OCI-LY7 (cell line): ENCODE results near the gene LMX1B. TPM values are rescaled to one million over a fixed set of nuclear protein-coding genes. Genes with fewer than 3 reads are reported as not detected.
"Not testable (repeated sequence)": the region's sequence is repeated elsewhere in the genome, so short reads cannot be mapped to it uniquely, and the experiment has no call there.

Source experiments
- BruUV-seq: library from RNA; stranded (reverse); fragments of 400-500 nt; replicated peaks from 2 replicates; lab custom pipeline; 2021; lab: Mats Ljungman, UMichigan
- CTCF ChIA-PET: fragments of 300-600 bp; sonication (Branson Sonifier 250); formaldehyde crosslinking; loops from one replicate; lab custom pipeline; 2022; ENCODE audit warnings: antibody characterized with exemption; ENCODE audit not compliant: unreplicated experiment; lab: Charles Lee
- POLR2A ChIA-PET: fragments of 300-600 bp; sonication (Branson Sonifier 250); formaldehyde crosslinking; loops from one replicate; lab custom pipeline; 2022; ENCODE audit warnings: antibody characterized with exemption; lab: Charles Lee
- DNase-seq: peaks from one replicate; pipeline ENCODE4 v3.0.0-alpha.2; 2015; ENCODE audit warnings: low spot score
- H2AFZ ChIP-seq: fragments of 200-600 bp; sonication (generic), shearing (Covaris generic); 2 replicates; pipeline ENCODE4 v1.6.1; 2014; ENCODE audit warnings: mild to moderate bottlenecking, antibody characterized with exemption, low read length, moderate library complexity
- H3K27ac ChIP-seq: fragments of 200-600 bp; sonication (generic); 2 replicates; pipeline ENCODE4 v1.5.1; 2014; ENCODE audit warnings: mixed run types, low read depth, mild to moderate bottlenecking, moderate library complexity, low read length, inconsistent platforms; ENCODE audit not compliant: poor library complexity, severe bottlenecking
- H3K36me3 ChIP-seq: fragments of 200-600 bp; sonication (generic); 2 replicates; pipeline ENCODE4 v1.6.1; 2014; ENCODE audit warnings: mild to moderate bottlenecking, antibody characterized with exemption, low read length, moderate library complexity, mixed read lengths; ENCODE audit not compliant: insufficient read depth
- H3K4me1 ChIP-seq: fragments of 200-600 bp; sonication (generic); 2 replicates; pipeline ENCODE4 v1.5.1; 2014; ENCODE audit warnings: mild to moderate bottlenecking, low read length; ENCODE audit not compliant: insufficient read depth, poor library complexity, severe bottlenecking
- H3K4me2 ChIP-seq: fragments of 200-600 bp; sonication (generic); 2 replicates; pipeline ENCODE4 v1.6.1; 2014; ENCODE audit warnings: mild to moderate bottlenecking, low read length
- H3K4me3 ChIP-seq: fragments of 200-600 bp; sonication (generic); 2 replicates; pipeline ENCODE4 v1.5.1; 2014; ENCODE audit warnings: mild to moderate bottlenecking, low read depth, low read length; ENCODE audit not compliant: poor library complexity, severe bottlenecking
- H3K79me2 ChIP-seq: fragments of 200-600 bp; sonication (generic); 2 replicates; pipeline ENCODE4 v1.6.1; 2016; ENCODE audit warnings: low read depth, mild to moderate bottlenecking, low read length, moderate library complexity, mixed read lengths; ENCODE audit not compliant: insufficient read depth
- H3K9me2 ChIP-seq: fragments of 200-600 bp; sonication (generic); 2 replicates; pipeline ENCODE4 v1.6.1; 2016; ENCODE audit warnings: mild to moderate bottlenecking, low read length, mixed read lengths; ENCODE audit not compliant: insufficient read depth
- H3K9me3 ChIP-seq: fragments of 200-600 bp; sonication (generic); 2 replicates; pipeline ENCODE4 v1.6.1; 2014; ENCODE audit warnings: mild to moderate bottlenecking, mixed run types, low read length, mixed read lengths
- H4K20me1 ChIP-seq: fragments of 200-600 bp; sonication (generic); 2 replicates; pipeline ENCODE4 v1.6.1; 2014; ENCODE audit warnings: mild to moderate bottlenecking, antibody characterized with exemption, low read length, moderate library complexity, mixed read lengths; ENCODE audit not compliant: insufficient read depth
- EZH2phosphoT487 ChIP-seq: fragments of 200-600 bp; sonication (generic); IDR thresholded peaks from 2 replicates; pipeline ENCODE4 v1.6.1; 2018; ENCODE audit warnings: low read depth, borderline replicate concordance, mild to moderate bottlenecking, mixed run types, antibody characterized with exemption, low read length, moderate library complexity, mixed read lengths
- intact Hi-C: fragments of 100-400 bp; cut with micrococcal nuclease; formaldehyde crosslinking; loops from one replicate; pipeline ENCODE4 v1.10.0; 2022; ENCODE audit not compliant: unreplicated experiment
- total RNA-seq, 2 experiments: library from RNA; depleted of rRNA in 1 of 2; stranded (reverse); fragments of >200 nt in 1 of 2; shearing (Covaris generic) in 1 of 2; gene quantifications; 2 replicates each; pipeline ENCODE4 v1.2.3, GENCODE V29; 2014 to 2022
- TF ChIP-seq, protein P1 (sequence below): fragments of 200-600 bp; sonication (generic); conservative IDR thresholded peaks from 2 replicates; pipeline ENCODE4 v1.5.1; 2014; ENCODE audit warnings: mild to moderate bottlenecking, antibody characterized with exemption, low read length, moderate library complexity, mixed read lengths

LMX1B gene
- total RNA-seq, 2 experiments from 2014 or later, result not detected

- Histone ChIP-seq H3K4me2 (no peak overlapping the region), H3K36me3 (no peaks in the 10 kb centered on the region), H3K9me3 (no peaks in the 10 kb centered on the region), H3K27ac (no peak overlapping the region), H3K4me3 (no peak overlapping the region), H3K9me2 (no peaks in the 10 kb centered on the region), H3K4me1 (no peaks in the 10 kb centered on the region), H3K79me2 (no peaks in the 10 kb centered on the region), H4K20me1 (no peaks in the 10 kb centered on the region), H2AFZ (no peak overlapping the region)
- ChIA-PET CTCF (no interaction called here), POLR2A (no interaction called here)
- TF ChIP-seq EZH2phosphoT487, result no peak
- TF ChIP-seq, protein P1, sequence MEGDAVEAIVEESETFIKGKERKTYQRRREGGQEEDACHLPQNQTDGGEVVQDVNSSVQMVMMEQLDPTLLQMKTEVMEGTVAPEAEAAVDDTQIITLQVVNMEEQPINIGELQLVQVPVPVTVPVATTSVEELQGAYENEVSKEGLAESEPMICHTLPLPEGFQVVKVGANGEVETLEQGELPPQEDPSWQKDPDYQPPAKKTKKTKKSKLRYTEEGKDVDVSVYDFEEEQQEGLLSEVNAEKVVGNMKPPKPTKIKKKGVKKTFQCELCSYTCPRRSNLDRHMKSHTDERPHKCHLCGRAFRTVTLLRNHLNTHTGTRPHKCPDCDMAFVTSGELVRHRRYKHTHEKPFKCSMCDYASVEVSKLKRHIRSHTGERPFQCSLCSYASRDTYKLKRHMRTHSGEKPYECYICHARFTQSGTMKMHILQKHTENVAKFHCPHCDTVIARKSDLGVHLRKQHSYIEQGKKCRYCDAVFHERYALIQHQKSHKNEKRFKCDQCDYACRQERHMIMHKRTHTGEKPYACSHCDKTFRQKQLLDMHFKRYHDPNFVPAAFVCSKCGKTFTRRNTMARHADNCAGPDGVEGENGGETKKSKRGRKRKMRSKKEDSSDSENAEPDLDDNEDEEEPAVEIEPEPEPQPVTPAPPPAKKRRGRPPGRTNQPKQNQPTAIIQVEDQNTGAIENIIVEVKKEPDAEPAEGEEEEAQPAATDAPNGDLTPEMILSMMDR, result no peak
- DNase-seq, result no peak
- no TSS peak for BruUV-seq
- intact Hi-C loops, result no loop called here
These were observed 35.7 kb upstream of the LMX1B start for GRCh38 chr9:126578029-126578428.

DNA sequence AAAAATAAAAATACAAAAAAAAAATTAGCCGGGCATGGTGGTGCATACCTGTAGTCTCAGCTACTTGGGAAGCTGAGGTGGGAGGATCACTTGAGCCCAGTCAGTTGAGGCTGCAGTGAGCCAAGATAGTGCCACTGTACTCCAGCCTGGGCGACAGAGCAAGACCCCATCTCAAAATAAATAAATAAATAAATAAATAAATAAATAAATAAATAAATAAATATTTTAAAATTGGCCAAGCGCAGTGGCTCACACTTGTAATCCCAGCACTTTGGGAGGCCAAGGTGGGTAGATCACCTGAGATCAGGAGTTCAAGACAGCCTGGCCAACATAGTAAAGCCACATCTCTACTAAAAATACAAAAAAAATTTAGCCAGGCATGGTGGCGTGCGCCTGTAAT is 33.4 kb upstream of the LMX1B start:
- H3K4me2 ChIP-seq, H3K79me2 ChIP-seq, H3K9me2 ChIP-seq, BruUV-seq, H4K20me1 ChIP-seq, H3K27ac ChIP-seq, CTCF ChIA-PET, intact Hi-C loops, H3K4me1 ChIP-seq, H3K36me3 ChIP-seq, H3K9me3 ChIP-seq, H2AFZ ChIP-seq, DNase-seq, H3K4me3 ChIP-seq: not testable (repeated sequence)
- POLR2A ChIA-PET, result interaction anchor here (0.6 kb wide), 1 partner anchor 638 kb away, joined by 3 read pairs; no protein-coding TSS in a partner anchor

DNA sequence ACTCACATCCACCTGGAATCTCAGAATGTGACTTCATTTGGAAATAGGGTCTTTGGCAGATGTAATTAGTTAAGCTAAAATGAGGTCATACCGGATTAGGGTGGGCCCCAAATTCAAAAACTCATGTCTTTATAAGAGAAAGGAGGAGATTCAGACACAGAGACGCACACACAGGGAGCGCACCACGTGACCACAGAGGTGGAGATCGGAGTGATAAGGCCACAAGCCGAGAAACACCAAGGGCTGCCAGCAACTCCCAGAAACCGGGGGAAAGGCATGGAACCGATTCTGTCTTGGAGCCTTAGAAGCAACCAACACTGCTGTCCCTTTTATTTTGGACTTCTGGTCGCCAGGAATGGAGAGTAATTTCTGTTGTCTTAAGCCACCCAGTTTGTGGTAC is 31.8 kb upstream of the LMX1B start:
- no peaks in the 10 kb centered on the region for H3K9me3 ChIP-seq
- intact Hi-C loops, result no loop called here
- BruUV-seq, result no TSS peak
- no peak overlapping the region for H3K27ac ChIP-seq
- no peaks in the 10 kb centered on the region for H3K9me2 ChIP-seq
- no peaks in the 10 kb centered on the region for H3K79me2 ChIP-seq
- TF ChIP-seq, protein P1, result no peak
- no peak for TF ChIP-seq EZH2phosphoT487
- H3K36me3 ChIP-seq, result no peaks in the 10 kb centered on the region
- no peak for DNase-seq
- no peak overlapping the region for H2AFZ ChIP-seq
- CTCF ChIA-PET, result no interaction called here
- H3K4me3 ChIP-seq, result no peak overlapping the region
- POLR2A ChIA-PET, result no interaction called here
- H3K4me2 ChIP-seq, result no peak overlapping the region
- no peaks in the 10 kb centered on the region for H3K4me1 ChIP-seq
- no peaks in the 10 kb centered on the region for H4K20me1 ChIP-seq
